Esophagus muscularis mucosa (tissue), 3 donors: ENCODE measurements around the gene HS6ST3.

Experiments used
- CTCF ChIP-seq, 3 experiments: fragments of 200-600 bp in 2 of 3; fragments of 450-650 bp in 1 of 3; sonication (generic) in 2 of 3; IDR thresholded peaks; one replicate each; pipeline ENCODE4 v1.5.1; 2017 to 2019; ENCODE audit warnings: antibody characterized with exemption in 3 of 3, mild to moderate bottlenecking in 2 of 3, moderate library complexity in 1 of 3
- POLR2A ChIP-seq: fragments of 450-650 bp; IDR thresholded peaks from one replicate; pipeline ENCODE4 v1.6.1; 2017; ENCODE audit warnings: antibody characterized with exemption, moderate library complexity, mild to moderate bottlenecking, low read depth
- POLR2AphosphoS5 ChIP-seq, 2 donors: sonication (generic); formaldehyde crosslinking; IDR thresholded peaks; one replicate each; pipeline ENCODE4 v1.6.1; 2017; ENCODE audit warnings: antibody characterized with exemption in 2 of 2

GRCh38 chr13:96772426-96772825 lies 682.5 kb downstream of the HS6ST3 start:
- TF ChIP-seq CTCF (IDR thresholded peaks at IDR 0.05) (no peak), POLR2A (no peak), POLR2AphosphoS5 (IDR thresholded peaks at IDR 0.05) (no peak)
